IMR-90 (cell line): ENCODE data around the gene ALPP. TPM values are rescaled to one million over a fixed set of nuclear protein-coding genes. Genes with fewer than 3 reads are reported as not detected.

ENCODE experiments used
- ATAC-seq: fragments of 200-7000 bp; cut with Tn5 transposase; 2 replicates; pipeline ENCODE4 v1.9.1; 2020; ENCODE audit warnings: low read depth, mild to moderate bottlenecking, moderate library complexity
- BruUV-seq: library from RNA; stranded (reverse); fragments of 400-500 nt; replicated peaks from 2 replicates; lab custom pipeline; 2021; lab: Mats Ljungman, UMichigan
- CTCF ChIA-PET: fragments of 300-600 bp; formaldehyde crosslinking; extraction: SDS; loops from one replicate; lab custom pipeline; 2021; ENCODE audit warnings: antibody characterized with exemption; lab: Yijun Ruan, JAX
- POLR2A ChIA-PET: fragments of 300-600 bp; sonication (Branson Sonifier 250); formaldehyde crosslinking; loops from one replicate; lab custom pipeline; 2022; ENCODE audit warnings: antibody characterized with exemption; ENCODE audit not compliant: unreplicated experiment; lab: Charles Lee
- DNase-seq: peaks from one replicate; pipeline ENCODE4 v3.0.0; 2013
- H2AFZ ChIP-seq: replicated peaks from 2 replicates; pipeline ENCODE3; 2013; ENCODE audit warnings: low read length, mild to moderate bottlenecking; ENCODE audit not compliant: poor library complexity
- H2AK5ac ChIP-seq: 2 replicates; pipeline ENCODE4 v1.6.1; 2013; ENCODE audit warnings: low read depth, low read length, inconsistent platforms
- H2AK9ac ChIP-seq: replicated peaks from 2 replicates; pipeline ENCODE3; 2013; ENCODE audit warnings: mild to moderate bottlenecking, low read depth, low read length, moderate library complexity; ENCODE audit not compliant: poor library complexity
- H2BK120ac ChIP-seq: 2 replicates; pipeline ENCODE4 v1.6.1; 2013; ENCODE audit warnings: low read depth, low read length, inconsistent platforms
- H2BK15ac ChIP-seq: 3 replicates; pipeline ENCODE4 v1.6.1; 2013; ENCODE audit warnings: low read depth, low read length, inconsistent platforms
- H2BK20ac ChIP-seq: 2 replicates; pipeline ENCODE4 v1.6.1; 2013; ENCODE audit warnings: low read depth, mild to moderate bottlenecking, inconsistent platforms, low read length, moderate library complexity
- H2BK5ac ChIP-seq: 2 replicates; pipeline ENCODE4 v1.6.1; 2013; ENCODE audit warnings: mild to moderate bottlenecking, low read depth, low read length, inconsistent platforms; ENCODE audit not compliant: poor library complexity, severe bottlenecking
- H3K14ac ChIP-seq: replicated peaks from 2 replicates; pipeline ENCODE4 v1.6.1; 2013; ENCODE audit warnings: low read depth, low read length, inconsistent platforms
- H3K18ac ChIP-seq: 2 replicates; pipeline ENCODE4 v1.6.1; 2013; ENCODE audit warnings: low read depth, low read length, control low read depth
- H3K23ac ChIP-seq: 2 replicates; pipeline ENCODE4 v1.6.1; 2013; ENCODE audit warnings: low read depth, low read length, inconsistent platforms
- H3K27ac ChIP-seq: 2 replicates; pipeline ENCODE4 v1.5.1; 2013; ENCODE audit warnings: mild to moderate bottlenecking, control low read depth, low read length; ENCODE audit not compliant: insufficient read depth
- H3K27me3 ChIP-seq: 2 replicates; pipeline ENCODE4 v1.6.1; 2013; ENCODE audit warnings: low read length; ENCODE audit not compliant: control insufficient read depth, insufficient read depth
- H3K36me3 ChIP-seq: 2 replicates; pipeline ENCODE4 v1.6.1; 2013; ENCODE audit warnings: low read length, mixed read lengths; ENCODE audit not compliant: control insufficient read depth, insufficient read depth
- H3K4ac ChIP-seq: 2 replicates; pipeline ENCODE4 v1.6.1; 2013; ENCODE audit warnings: low read depth, low read length, inconsistent platforms
- H3K4me1 ChIP-seq: 2 replicates; pipeline ENCODE4 v1.6.1; 2013; ENCODE audit warnings: low read length, mixed read lengths; ENCODE audit not compliant: control insufficient read depth, insufficient read depth
- H3K4me2 ChIP-seq: 2 replicates; pipeline ENCODE4 v1.6.1; 2013; ENCODE audit warnings: low read depth, mild to moderate bottlenecking, control low read depth, low read length, moderate library complexity
- H3K4me3 ChIP-seq: 2 replicates; pipeline ENCODE4 v1.5.1; 2013; ENCODE audit warnings: low read depth, mild to moderate bottlenecking, control low read depth, low read length, moderate library complexity; ENCODE audit not compliant: insufficient read depth
- H3K56ac ChIP-seq: 2 replicates; pipeline ENCODE4 v1.6.1; 2013; ENCODE audit warnings: low read length, inconsistent platforms; ENCODE audit not compliant: insufficient read depth; ENCODE audit errors: extremely low read depth
- H3K79me1 ChIP-seq, 2 experiments: 2 replicates each; pipeline ENCODE4 v1.6.1; 2013; ENCODE audit warnings: low read length in 2 of 2, inconsistent platforms in 1 of 2, low read depth in 1 of 2
- H3K9ac ChIP-seq: 2 replicates; pipeline ENCODE4 v1.6.1; 2013; ENCODE audit warnings: low read depth, low read length, control low read depth
- H3K9me1 ChIP-seq: 2 replicates; pipeline ENCODE4 v1.6.1; 2013; ENCODE audit warnings: low read length, inconsistent platforms; ENCODE audit not compliant: insufficient read depth
- H3K9me3 ChIP-seq: 2 replicates; pipeline ENCODE4 v1.6.1; 2013; ENCODE audit warnings: low read length; ENCODE audit not compliant: control insufficient read depth, insufficient read depth
- H4K20me1 ChIP-seq: 2 replicates; pipeline ENCODE4 v1.6.1; 2013; ENCODE audit warnings: low read length, inconsistent platforms; ENCODE audit not compliant: insufficient read depth
- H4K5ac ChIP-seq: 2 replicates; pipeline ENCODE4 v1.6.1; 2013; ENCODE audit warnings: mild to moderate bottlenecking, low read depth, low read length, control low read depth
- H4K8ac ChIP-seq, 2 experiments: 2 replicates each; pipeline ENCODE4 v1.6.1; 2013; ENCODE audit warnings: low read depth in 2 of 2, low read length in 2 of 2, control low read depth in 1 of 2, inconsistent platforms in 1 of 2
- H4K91ac ChIP-seq: 2 replicates; pipeline ENCODE4 v1.6.1; 2013; ENCODE audit warnings: low read depth, low read length, inconsistent platforms; ENCODE audit not compliant: insufficient read depth
- CHD1 ChIP-seq: IDR thresholded peaks from 2 replicates; pipeline ENCODE4 v1.6.1; 2012; ENCODE audit warnings: low read depth, low read length, improper control_type of control experiment
- MAZ ChIP-seq: IDR thresholded peaks from 2 replicates; pipeline ENCODE4 v1.6.1; 2012; ENCODE audit warnings: low read depth, mild to moderate bottlenecking, low read length, improper control_type of control experiment, moderate library complexity, borderline replicate concordance
- NFE2L2 ChIP-seq: fragments of 150-350 bp; IDR thresholded peaks from 2 replicates; pipeline ENCODE4 v1.6.1; 2016; ENCODE audit warnings: low read depth, mild to moderate bottlenecking, low read length
- RCOR1 ChIP-seq: IDR thresholded peaks from 2 replicates; pipeline ENCODE4 v1.6.1; 2012; ENCODE audit warnings: mild to moderate bottlenecking, low read length, improper control_type of control experiment; ENCODE audit not compliant: insufficient replicate concordance
- WGBS, 2 experiments: methylation state at CpG; one replicate each; pipeline versions ENCODE4 v1.1.5 to v1.1.7; 2013; ENCODE audit warnings: missing lambda C conversion rate in 2 of 2; ENCODE audit not compliant: insufficient read length in 1 of 2; ENCODE audit errors: extremely low coverage in 2 of 2; 5-methylcytosine and 5-hydroxymethylcytosine counted together
- dilution Hi-C: fragments of 300-500 bp; cut with HindIII; formaldehyde crosslinking; loops from one replicate; pipeline ENCODE4 v1.14.3; 2018; ENCODE audit warnings: low sequenced_read_pairs; ENCODE audit not compliant: unreplicated experiment
- in situ Hi-C: fragments of 300-500 bp; cut with MboI; formaldehyde crosslinking; loops from 3 replicates; pipeline ENCODE4 v1.14.3; 2019; ENCODE audit warnings: low sequenced_read_pairs, inconsistent platforms, mixed read lengths
- intact Hi-C: fragments of 100-400 bp; cut with micrococcal nuclease; formaldehyde crosslinking; loops from 2 replicates; pipeline ENCODE4 v1.10.0; 2022
- polyA plus RNA-seq, 3 experiments: library from polyadenylated mRNA; depleted of rRNA; stranded (reverse); fragments of >200 nt; gene quantifications; 2 replicates each; pipeline ENCODE4 v1.2.3, GENCODE V29; 2012; ENCODE audit warnings: low replicate concordance in 1 of 3
- total RNA-seq: library from RNA; depleted of rRNA; stranded (reverse); fragments of >200 nt; gene quantifications from 2 replicates; pipeline ENCODE4 v1.2.3, GENCODE V29; 2012

Gene ALPP
- total and polyA plus RNA-seq, 2 of the 4 experiments (the other 2 are of a cell fraction), result not detected

- Histone ChIP-seq H3K9me1 (no peaks in the 10 kb centered on the region), H2BK5ac (no peak overlapping the region), H3K79me1 (no peaks in the 10 kb centered on the region), H2BK15ac (no peak overlapping the region), H4K8ac (no peak overlapping the region), H4K91ac (no peak overlapping the region), H3K36me3 (no peaks in the 10 kb centered on the region), H3K56ac (no peak overlapping the region), H2AK9ac (no peak overlapping the region), H4K20me1 (no peaks in the 10 kb centered on the region), H3K27ac (no peak overlapping the region), H3K4me3 (no peak overlapping the region), H3K18ac (no peak overlapping the region), H2AFZ (no peak overlapping the region), H2AK5ac (no peak overlapping the region), H4K5ac (no peak overlapping the region), H3K9me3 (no peaks in the 10 kb centered on the region), H3K4me2 (no peak overlapping the region), H2BK120ac (no peak overlapping the region), H3K4ac (no peak overlapping the region), H3K9ac (no peak overlapping the region), H3K27me3 (peaks cover 46% of the 10 kb centered on the region), H3K4me1 (no peaks in the 10 kb centered on the region), H3K23ac (no peak overlapping the region), H2BK20ac (no peak overlapping the region), H3K14ac (no peak overlapping the region)
- CTCF ChIA-PET, result interaction anchor here (0.6 kb wide), 1 partner anchor 64 kb away, joined by 7 read pairs; no protein-coding TSS in a partner anchor
- WGBS, 2 experiments, result 35% methylated on average over 25 of the region's 39 CpGs; no CpG with 5 or more reads in 1 of the 2 experiments
- in situ Hi-C loops, result no loop called here
- POLR2A ChIA-PET, result no interaction called here
- BruUV-seq, result no TSS peak
- dilution Hi-C loops, result no loop called here
- DNase-seq, result no peak
- intact Hi-C loops, result no loop called here
- TF ChIP-seq CHD1 (no peak), NFE2L2 (no peak), RCOR1 (no peak), MAZ (no peak)
- no peak for ATAC-seq
Measured at GRCh38 chr2:232352511-232353091, 25.9 kb upstream of the ALPP start.
